Kidney (tissue), 22 donors: ENCODE measurements around the gene TENT4B. TPM values are rescaled to one million over a fixed set of nuclear protein-coding genes. Genes with fewer than 3 reads are reported as not detected.

Experiments
- DNase-seq, 5 donors: peaks; one replicate each; pipeline ENCODE4 v3.0.0-alpha.2; 2013 to 2020
- FAIRE-seq: peaks from 2 replicates; lab custom pipeline; 2012; peaks lifted over from hg19 to GRCh38; lab: Jason Lieb, UNC
- H3K27ac ChIP-seq, 2 donors: one replicate each; pipeline ENCODE4 v1.7.0; 2013; ENCODE audit warnings: low read depth in 2 of 2, low read length in 2 of 2, inconsistent platforms in 1 of 2
- H3K27me3 ChIP-seq: one replicate; pipeline ENCODE4 v1.7.1; 2013; ENCODE audit warnings: low read length, inconsistent platforms; ENCODE audit not compliant: control insufficient read depth, insufficient read depth
- H3K36me3 ChIP-seq, 3 donors: one replicate each; pipeline versions ENCODE4 v1.7.0 to v1.7.1; 2013; ENCODE audit warnings: low read length in 3 of 3, control low read depth in 1 of 3, inconsistent platforms in 1 of 3; ENCODE audit not compliant: insufficient read depth in 3 of 3, control insufficient read depth in 2 of 3
- H3K4me1 ChIP-seq, 3 donors: one replicate each; pipeline versions ENCODE4 v1.7.0 to v1.7.1; 2013; ENCODE audit warnings: low read length in 3 of 3, inconsistent platforms in 1 of 3, low read depth in 1 of 3; ENCODE audit not compliant: control insufficient read depth in 2 of 3, insufficient read depth in 2 of 3
- H3K4me3 ChIP-seq, 3 donors: one replicate each; pipeline versions ENCODE4 v1.7.0 to v1.8.1; 2013; ENCODE audit warnings: low read length in 3 of 3, control low read depth in 1 of 3, inconsistent platforms in 1 of 3
- H3K9ac ChIP-seq, 3 donors: one replicate each; pipeline versions ENCODE4 v1.7.0 to v1.7.1; 2013; ENCODE audit warnings: low read length in 3 of 3, control low read depth in 1 of 3, inconsistent platforms in 1 of 3
- H3K9me3 ChIP-seq, 3 donors: one replicate each; pipeline versions ENCODE4 v1.7.0 to v1.7.1; 2013; ENCODE audit warnings: low read length in 3 of 3, control low read depth in 1 of 3, inconsistent platforms in 1 of 3; ENCODE audit not compliant: control insufficient read depth in 2 of 3, insufficient read depth in 1 of 3
- CTCF ChIP-seq: IDR thresholded peaks from 3 replicates; pipeline ENCODE4 v1.5.1; 2012; ENCODE audit warnings: mild to moderate bottlenecking, moderate library complexity, borderline replicate concordance; ENCODE audit not compliant: insufficient read depth; ENCODE audit errors: extremely low read depth
- intact Hi-C: fragments of 100-400 bp; cut with DNase I; formaldehyde crosslinking; loops from one replicate; pipeline ENCODE4 v1.11.1; 2022
- long read RNA-seq, 10 donors: library from polyadenylated mRNA in 1 of 10; unstranded in 1 of 10; transcript quantifications; one replicate each; pipeline ENCODE4 v2.0.0 and lab custom pipeline, GENCODE V29; 2021 to 2026
- polyA plus RNA-seq: library from polyadenylated mRNA; stranded (reverse); fragments of 350-450 nt; fragmentation: Illumina TruSeq; extraction: RNeasy Lipid Tissue Mini Kit (QIAGEN cat#74804); gene quantifications from one replicate; pipeline ENCODE4 v1.2.3, GENCODE V29; 2014; ENCODE audit warnings: low read depth, low replicate concordance; ENCODE audit not compliant: insufficient read depth
- total RNA-seq: library from RNA; stranded (reverse); fragmentation: NEBNext Ultra II Directional; extraction: Animal tissue kit (Norgen Biotek cat#: 25700); gene quantifications from one replicate; pipeline ENCODE4 v1.2.1, GENCODE V29; 2021
- donor health status: control.
- donor health status: control.
- donor health status: control.
- donor health status: control.
- donor health status: control.
- donor health status: DM: yes; HTN: yes; CAD: no.
- donor health status: Normal renal cell carcinoma (clear cell type).

Gene TENT4B
- total RNA-seq (13.2 TPM), polyA plus RNA-seq (4.7 TPM)
- long read RNA-seq, donor 1, result 0 reads
- long read RNA-seq, donor 2, result 0 reads
- long read RNA-seq, donor 3, result 0 reads
- long read RNA-seq, donor 4, result 0 reads
- long read RNA-seq, donor 5, result 0 reads
- long read RNA-seq, donor 6, result 0 reads
- long read RNA-seq, donor 7, partial matches to known transcripts, result 4 of 12 reads
- long read RNA-seq, donor 7, other reads (novel, unspliced or antisense), result 8 of 12 reads
- long read RNA-seq, donor 8, result 0 reads
- long read RNA-seq, donor 9, result 0 reads
- long read RNA-seq, donor 10, result 0 reads

- no peaks in the 10 kb centered on the region for H3K27me3 ChIP-seq
- peaks cover 0 to 12% (median 7%) of the 10 kb centered on the region in 3 donors for H3K4me1 ChIP-seq
- no peaks in the 10 kb centered on the region for H3K36me3 ChIP-seq
- peak within 1 kb of the TSS; percentile 71 to 87 (median 86) for H3K4me3 ChIP-seq
- intact Hi-C loops, result no loop called here
- peak within 1 kb of the TSS; percentile 97 to 99 for H3K27ac ChIP-seq
- peak within 1 kb of the TSS; percentile 54 to 93 (median 72) for H3K9ac ChIP-seq
- peak; percentile 90 to 97 (median 93) for DNase-seq
- no peaks in the 10 kb centered on the region for H3K9me3 ChIP-seq
- no peak for FAIRE-seq
- no peak for TF ChIP-seq CTCF
Measured at GRCh38 chr16:50152807-50153595, at the start of gene TENT4B. TSS of gene TENT4B (plus strand) at chr16:50153306. CDS start at chr16:50153622, 316 bp downstream.

GRCh38 chr16:50103764-50104163, 49.3 kb upstream of the TENT4B start:
- H3K27me3 ChIP-seq, result no peaks in the 10 kb centered on the region
- no peaks in the 10 kb centered on the region for H3K9me3 ChIP-seq
- no peak overlapping the region for H3K9ac ChIP-seq
- FAIRE-seq (no peak), DNase-seq (no peak)
- TF ChIP-seq CTCF, result no peak
- peaks cover 0 to 20% (median 5%) of the 10 kb centered on the region in 3 donors for H3K36me3 ChIP-seq
- no peak overlapping the region for H3K4me3 ChIP-seq
- H3K4me1 ChIP-seq, result no peaks in the 10 kb centered on the region
- intact Hi-C loops, result no loop called here
- no peak overlapping the region for H3K27ac ChIP-seq

GRCh38 chr16:50114357-50115129, 38.6 kb upstream of the TENT4B start:
- DNase-seq (no peak), FAIRE-seq (no peak)
- H3K27ac ChIP-seq, result no peak overlapping the region
- intact Hi-C loops, result no loop called here
- no peaks in the 10 kb centered on the region for H3K27me3 ChIP-seq
- H3K9ac ChIP-seq, result no peak overlapping the region
- no peaks in the 10 kb centered on the region for H3K9me3 ChIP-seq
- TF ChIP-seq CTCF, result no peak
- no peaks in the 10 kb centered on the region for H3K4me1 ChIP-seq
- no peak overlapping the region for H3K4me3 ChIP-seq
- H3K36me3 ChIP-seq, result no peaks in the 10 kb centered on the region
